DOHH2 (cell line): Measurements from ENCODE around the gene FABP1.

Experiments used
- H3F3A ChIP-seq: fragments of 200-600 bp; sonication (generic), shearing (Covaris generic); 2 replicates; pipeline ENCODE4 v1.6.0; 2016; ENCODE audit warnings: antibody characterized with exemption, mild to moderate bottlenecking; ENCODE audit not compliant: control insufficient read depth, insufficient read depth
- H3K27ac ChIP-seq: fragments of 200-600 bp; sonication (generic); 2 replicates; pipeline ENCODE4 v1.5.1; 2014; ENCODE audit warnings: low read depth, mild to moderate bottlenecking, low read length, moderate library complexity
- H3K27me3 ChIP-seq: fragments of 200-600 bp; sonication (generic); 2 replicates; pipeline ENCODE4 v1.6.1; 2014; ENCODE audit warnings: mild to moderate bottlenecking, low read length, mixed read lengths; ENCODE audit not compliant: control insufficient read depth
- H3K36me3 ChIP-seq: fragments of 200-600 bp; sonication (generic); 2 replicates; pipeline ENCODE4 v1.6.1; 2014; ENCODE audit warnings: mild to moderate bottlenecking, low read length, moderate library complexity, mixed read lengths; ENCODE audit not compliant: control insufficient read depth
- H3K4me1 ChIP-seq: fragments of 200-600 bp; sonication (generic); 2 replicates; pipeline ENCODE4 v1.6.1; 2014; ENCODE audit warnings: mild to moderate bottlenecking, low read length, mixed read lengths; ENCODE audit not compliant: control insufficient read depth
- H3K4me2 ChIP-seq: fragments of 200-600 bp; sonication (generic); 2 replicates; pipeline ENCODE4 v1.6.0; 2014; ENCODE audit warnings: mild to moderate bottlenecking, low read length, moderate library complexity
- H3K4me3 ChIP-seq: fragments of 200-600 bp; sonication (generic); 2 replicates; pipeline ENCODE4 v1.5.1; 2014; ENCODE audit warnings: mild to moderate bottlenecking, low read length, mixed read lengths
- H3K79me2 ChIP-seq: fragments of 200-600 bp; sonication (generic); 2 replicates; pipeline ENCODE4 v1.6.1; 2014; ENCODE audit warnings: mild to moderate bottlenecking, low read length, mixed read lengths; ENCODE audit not compliant: control insufficient read depth
- H3K9me2 ChIP-seq: fragments of 200-600 bp; sonication (generic); replicated peaks from 2 replicates; pipeline ENCODE4 v1.6.1; 2014; ENCODE audit warnings: mild to moderate bottlenecking, low read length, mixed read lengths; ENCODE audit not compliant: control insufficient read depth
- H3K9me3 ChIP-seq: fragments of 200-600 bp; sonication (generic); 2 replicates; pipeline ENCODE4 v1.6.1; 2014; ENCODE audit warnings: antibody characterized with exemption, low read length, mixed read lengths; ENCODE audit not compliant: control insufficient read depth, insufficient read depth
- H4K20me1 ChIP-seq: fragments of 200-600 bp; sonication (generic); 2 replicates; pipeline ENCODE4 v1.6.0; 2014; ENCODE audit warnings: low read depth, mild to moderate bottlenecking, antibody characterized with exemption, low read length, moderate library complexity; ENCODE audit not compliant: control insufficient read depth, insufficient read depth
- EZH2phosphoT487 ChIP-seq: fragments of 200-600 bp; sonication (generic); IDR thresholded peaks from 2 replicates; pipeline ENCODE4 v1.6.1; 2017; ENCODE audit warnings: borderline replicate concordance, mild to moderate bottlenecking, antibody characterized with exemption, low read length, moderate library complexity, mixed read lengths
- TF ChIP-seq, protein P1 (sequence below): fragments of 200-600 bp; sonication (generic); IDR thresholded peaks from one replicate; pipeline ENCODE4 v1.5.1; 2014; ENCODE audit warnings: antibody characterized with exemption, mild to moderate bottlenecking, low read depth, low read length; ENCODE audit not compliant: poor library complexity, severe bottlenecking

Gene FABP1

DNA sequence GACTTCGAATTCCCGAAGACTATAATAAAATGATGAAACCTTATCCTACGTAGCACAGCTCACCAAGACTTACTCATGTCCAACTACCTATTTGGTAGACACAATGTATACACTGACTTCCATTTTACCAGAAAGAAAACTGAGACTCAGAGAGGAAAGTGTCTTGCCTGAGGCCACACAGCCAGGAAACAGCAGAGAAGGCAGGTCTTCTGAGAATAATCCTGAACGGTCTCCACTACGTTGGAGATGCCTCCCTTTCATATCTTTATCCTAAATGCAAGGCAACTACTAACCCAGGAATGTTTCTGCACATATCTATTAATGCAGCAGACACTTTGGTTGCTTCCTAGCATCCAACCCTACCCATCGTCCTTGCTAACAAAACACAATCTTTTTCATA is 11.9 kb upstream of the FABP1 start:
- no peaks in the 10 kb centered on the region for H3K9me3 ChIP-seq
- TF ChIP-seq EZH2phosphoT487, result no peak
- TF ChIP-seq, protein P1, sequence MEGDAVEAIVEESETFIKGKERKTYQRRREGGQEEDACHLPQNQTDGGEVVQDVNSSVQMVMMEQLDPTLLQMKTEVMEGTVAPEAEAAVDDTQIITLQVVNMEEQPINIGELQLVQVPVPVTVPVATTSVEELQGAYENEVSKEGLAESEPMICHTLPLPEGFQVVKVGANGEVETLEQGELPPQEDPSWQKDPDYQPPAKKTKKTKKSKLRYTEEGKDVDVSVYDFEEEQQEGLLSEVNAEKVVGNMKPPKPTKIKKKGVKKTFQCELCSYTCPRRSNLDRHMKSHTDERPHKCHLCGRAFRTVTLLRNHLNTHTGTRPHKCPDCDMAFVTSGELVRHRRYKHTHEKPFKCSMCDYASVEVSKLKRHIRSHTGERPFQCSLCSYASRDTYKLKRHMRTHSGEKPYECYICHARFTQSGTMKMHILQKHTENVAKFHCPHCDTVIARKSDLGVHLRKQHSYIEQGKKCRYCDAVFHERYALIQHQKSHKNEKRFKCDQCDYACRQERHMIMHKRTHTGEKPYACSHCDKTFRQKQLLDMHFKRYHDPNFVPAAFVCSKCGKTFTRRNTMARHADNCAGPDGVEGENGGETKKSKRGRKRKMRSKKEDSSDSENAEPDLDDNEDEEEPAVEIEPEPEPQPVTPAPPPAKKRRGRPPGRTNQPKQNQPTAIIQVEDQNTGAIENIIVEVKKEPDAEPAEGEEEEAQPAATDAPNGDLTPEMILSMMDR, result no peak
- no peak overlapping the region for H3K4me2 ChIP-seq
- H3K36me3 ChIP-seq, result no peaks in the 10 kb centered on the region
- no peak overlapping the region for H3K4me3 ChIP-seq
- H3F3A ChIP-seq, result no peaks in the 10 kb centered on the region
- H3K9me2 ChIP-seq, result no peaks in the 10 kb centered on the region
- no peaks in the 10 kb centered on the region for H3K79me2 ChIP-seq
- H3K4me1 ChIP-seq, result no peaks in the 10 kb centered on the region
- 0 out of 2 replicates have a peak, but pooled peaks cover 6% of the 10 kb centered on the region for H3K27me3 ChIP-seq
- H4K20me1 ChIP-seq, result no peaks in the 10 kb centered on the region
- no peak overlapping the region for H3K27ac ChIP-seq

DNA sequence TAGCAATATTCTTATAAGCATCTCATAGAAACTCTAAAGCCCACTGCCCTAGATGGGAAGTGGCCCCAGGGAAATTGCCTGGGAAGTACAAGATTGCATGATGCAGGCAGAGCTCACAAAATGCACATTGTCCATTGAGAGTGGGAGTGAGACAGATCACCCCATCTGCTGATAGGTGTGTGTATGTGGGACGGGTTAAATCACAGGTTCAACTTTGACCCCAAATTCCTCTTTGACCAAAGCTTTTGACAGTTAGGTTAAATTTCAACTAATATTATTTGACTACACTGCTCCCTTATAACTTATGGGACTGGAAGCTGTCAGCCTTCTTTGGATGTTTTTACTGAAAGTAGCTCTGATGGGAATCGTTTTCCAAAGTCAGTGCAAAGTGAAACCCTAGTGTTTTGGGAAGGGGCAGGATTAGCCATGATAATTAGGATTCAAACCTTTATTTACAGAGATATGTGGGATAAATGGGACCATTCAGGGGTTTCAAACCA is 11.4 kb upstream of the FABP1 start:
- Histone ChIP-seq H3K4me1 (no peaks in the 10 kb centered on the region), H3K9me3 (no peaks in the 10 kb centered on the region)

DNA sequence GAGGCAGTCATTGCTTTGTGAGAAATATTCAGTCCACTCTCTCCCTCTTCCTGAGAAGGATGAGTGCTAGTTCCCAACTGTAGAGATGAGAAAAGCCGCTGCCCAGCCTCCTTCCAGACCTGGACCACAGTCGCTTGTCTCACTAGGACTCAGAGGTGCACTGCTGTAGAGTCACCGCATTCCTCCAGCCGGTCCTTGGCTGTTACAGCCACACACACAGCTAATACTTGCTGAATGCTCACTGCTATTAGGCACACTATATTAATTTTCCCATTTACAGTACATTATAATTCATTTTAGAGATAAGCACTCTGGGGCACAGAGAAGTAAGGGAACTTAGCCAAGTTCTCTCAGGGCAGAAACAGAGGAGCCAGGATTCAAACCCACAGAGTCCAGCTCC is 10.0 kb upstream of the FABP1 start:
- H3K36me3 ChIP-seq, result no peaks in the 10 kb centered on the region
- H3K79me2 ChIP-seq, result no peaks in the 10 kb centered on the region
- no peaks in the 10 kb centered on the region for H3K9me3 ChIP-seq
- no peak overlapping the region for H3K27ac ChIP-seq
- 0 out of 2 replicates have a peak, but pooled peaks cover 6% of the 10 kb centered on the region for H3K27me3 ChIP-seq
- no peak for TF ChIP-seq EZH2phosphoT487
- TF ChIP-seq, protein P1, result no peak
- H3K4me2 ChIP-seq, result no peak overlapping the region
- H3K4me3 ChIP-seq, result no peak overlapping the region
- no peaks in the 10 kb centered on the region for H3K4me1 ChIP-seq
- H4K20me1 ChIP-seq, result no peaks in the 10 kb centered on the region
- H3K9me2 ChIP-seq, result no peaks in the 10 kb centered on the region
- no peaks in the 10 kb centered on the region for H3F3A ChIP-seq

More for the DNA sequence above, 11.4 kb upstream of the FABP1 start:
- Histone ChIP-seq H3K79me2 (no peaks in the 10 kb centered on the region), H3K4me2 (no peak overlapping the region), H4K20me1 (no peaks in the 10 kb centered on the region), H3K9me2 (no peaks in the 10 kb centered on the region), H3K27ac (no peak overlapping the region), H3F3A (no peaks in the 10 kb centered on the region), H3K4me3 (no peak overlapping the region), H3K36me3 (no peaks in the 10 kb centered on the region), H3K27me3 (0 out of 2 replicates have a peak, but pooled peaks cover 6% of the 10 kb centered on the region)
- no peak for TF ChIP-seq EZH2phosphoT487
- TF ChIP-seq, protein P1, result no peak

DNA sequence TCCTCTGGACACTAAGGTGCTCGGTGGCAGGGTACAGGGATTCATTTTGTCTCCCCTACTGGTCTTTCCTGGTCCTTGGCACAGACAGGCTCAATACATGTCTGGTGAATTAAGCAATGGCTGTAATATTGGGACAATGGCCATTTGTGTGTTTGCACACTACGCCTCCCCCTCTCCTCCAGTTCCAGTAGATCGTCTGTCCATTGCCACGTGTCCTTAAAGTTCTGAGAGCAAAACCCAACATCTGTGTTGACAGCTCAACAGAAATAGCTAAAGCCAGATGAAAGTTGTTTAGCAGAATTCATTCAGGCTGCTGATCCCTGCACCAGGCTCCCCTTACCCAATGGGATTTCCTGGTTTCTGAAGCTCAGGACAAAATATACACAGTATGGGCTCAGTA is 9.0 kb upstream of the FABP1 start:
- Histone ChIP-seq H3K4me1 (no peaks in the 10 kb centered on the region), H3K9me3 (no peaks in the 10 kb centered on the region), H4K20me1 (no peaks in the 10 kb centered on the region), H3K4me2 (no peak overlapping the region), H3F3A (no peaks in the 10 kb centered on the region), H3K4me3 (no peak overlapping the region), H3K79me2 (no peaks in the 10 kb centered on the region), H3K27me3 (0 out of 2 replicates have a peak, but pooled peaks cover 6% of the 10 kb centered on the region), H3K36me3 (no peaks in the 10 kb centered on the region), H3K27ac (no peak overlapping the region), H3K9me2 (no peaks in the 10 kb centered on the region)
- TF ChIP-seq, protein P1, result no peak
